AG10803 (cell line): ENCODE measurements around the gene NINJ2.

Experiments used
- DNase-seq: peaks from one replicate; pipeline ENCODE4 v3.0.0; 2010; ENCODE audit warnings: low read depth
- H3K4me3 ChIP-seq: 2 replicates; pipeline ENCODE4 v1.5.1; 2011; ENCODE audit warnings: mild to moderate bottlenecking, low read length, control low read depth
- TF ChIP-seq, protein P1 (sequence below): conservative IDR thresholded peaks from 2 replicates; pipeline ENCODE4 v1.5.1; 2011; ENCODE audit warnings: mild to moderate bottlenecking, low read length, control low read depth, inconsistent platforms

NINJ2 gene

DNA sequence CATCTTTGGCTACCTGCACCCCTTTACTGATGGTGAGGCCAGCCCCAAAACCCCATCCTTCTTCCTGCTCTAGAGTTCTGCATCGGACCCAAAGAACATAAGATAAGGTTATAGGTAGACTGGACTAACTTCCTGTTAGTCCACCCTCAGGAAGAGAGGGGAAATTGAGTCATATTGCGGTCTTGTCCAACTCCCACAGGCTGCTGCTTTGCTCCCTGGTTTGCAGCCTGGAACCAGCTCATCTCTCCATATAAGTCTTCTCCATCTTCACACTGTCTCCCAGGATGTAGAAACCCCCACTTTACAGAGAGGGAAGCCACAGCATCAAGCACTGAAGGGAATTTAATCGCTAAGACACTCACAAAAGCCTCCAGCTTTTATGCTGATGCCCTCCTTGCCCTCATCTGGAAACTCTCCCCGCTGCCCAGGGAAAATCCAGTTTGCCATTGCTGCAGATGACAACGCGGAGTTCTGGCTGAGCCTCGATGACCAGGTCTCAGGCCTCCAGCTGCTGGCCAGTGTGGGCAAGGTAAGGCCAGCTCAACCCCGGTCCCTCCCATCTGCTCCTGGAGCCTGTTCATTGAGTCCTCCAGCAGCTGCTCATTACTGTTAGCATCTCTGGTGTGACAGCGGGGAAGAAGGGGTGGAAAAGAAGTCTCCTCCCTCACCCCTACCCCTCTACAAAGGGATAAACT, 118.2 kb downstream of the NINJ2 start:
- TF ChIP-seq, protein P1, sequence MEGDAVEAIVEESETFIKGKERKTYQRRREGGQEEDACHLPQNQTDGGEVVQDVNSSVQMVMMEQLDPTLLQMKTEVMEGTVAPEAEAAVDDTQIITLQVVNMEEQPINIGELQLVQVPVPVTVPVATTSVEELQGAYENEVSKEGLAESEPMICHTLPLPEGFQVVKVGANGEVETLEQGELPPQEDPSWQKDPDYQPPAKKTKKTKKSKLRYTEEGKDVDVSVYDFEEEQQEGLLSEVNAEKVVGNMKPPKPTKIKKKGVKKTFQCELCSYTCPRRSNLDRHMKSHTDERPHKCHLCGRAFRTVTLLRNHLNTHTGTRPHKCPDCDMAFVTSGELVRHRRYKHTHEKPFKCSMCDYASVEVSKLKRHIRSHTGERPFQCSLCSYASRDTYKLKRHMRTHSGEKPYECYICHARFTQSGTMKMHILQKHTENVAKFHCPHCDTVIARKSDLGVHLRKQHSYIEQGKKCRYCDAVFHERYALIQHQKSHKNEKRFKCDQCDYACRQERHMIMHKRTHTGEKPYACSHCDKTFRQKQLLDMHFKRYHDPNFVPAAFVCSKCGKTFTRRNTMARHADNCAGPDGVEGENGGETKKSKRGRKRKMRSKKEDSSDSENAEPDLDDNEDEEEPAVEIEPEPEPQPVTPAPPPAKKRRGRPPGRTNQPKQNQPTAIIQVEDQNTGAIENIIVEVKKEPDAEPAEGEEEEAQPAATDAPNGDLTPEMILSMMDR = no peak
- DNase-seq = no peak
- no peak overlapping the region for H3K4me3 ChIP-seq

DNA sequence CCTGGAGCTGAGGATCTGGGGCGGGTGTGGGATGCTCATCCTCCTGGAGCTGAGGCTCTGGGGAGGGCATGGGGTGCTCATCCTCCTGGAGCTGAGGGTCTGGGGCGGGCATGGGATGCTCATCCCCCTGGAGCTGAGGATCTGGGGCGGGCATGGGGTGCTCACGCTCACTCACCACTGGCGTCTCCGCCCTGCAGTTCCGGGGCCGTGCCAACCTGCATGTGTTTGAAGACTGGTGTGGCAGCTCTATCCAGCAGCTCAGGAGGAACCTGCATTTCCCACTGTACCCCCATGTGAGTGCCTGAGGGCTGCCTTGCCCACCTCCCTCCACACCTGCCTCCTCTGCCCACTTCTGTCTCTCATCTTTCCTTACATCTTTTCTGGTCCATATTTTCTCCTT, 119.1 kb downstream of the NINJ2 start:
- H3K4me3 ChIP-seq = no peak overlapping the region
- TF ChIP-seq, protein P1 = no peak
- DNase-seq = no peak

DNA sequence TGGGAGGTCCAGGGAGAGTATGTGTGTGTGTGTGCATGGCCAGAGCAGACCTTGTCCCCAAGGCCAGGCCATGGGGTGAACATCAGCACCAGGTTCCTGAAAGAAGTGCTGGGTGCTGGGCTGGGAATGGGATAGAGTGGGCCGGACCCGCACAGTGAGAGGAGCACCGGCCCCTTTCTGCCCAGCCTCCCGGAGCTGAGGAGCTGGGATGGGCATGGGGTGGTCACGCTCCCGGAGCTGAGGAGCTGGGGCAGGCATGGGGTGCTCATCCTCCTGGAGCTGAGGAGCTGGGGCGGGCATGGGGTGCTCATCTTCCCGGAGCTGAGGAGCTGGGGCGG, 120.2 kb downstream of the NINJ2 start:
- H3K4me3 ChIP-seq = no peak overlapping the region
- TF ChIP-seq, protein P1 = no peak
- no peak for DNase-seq

DNA sequence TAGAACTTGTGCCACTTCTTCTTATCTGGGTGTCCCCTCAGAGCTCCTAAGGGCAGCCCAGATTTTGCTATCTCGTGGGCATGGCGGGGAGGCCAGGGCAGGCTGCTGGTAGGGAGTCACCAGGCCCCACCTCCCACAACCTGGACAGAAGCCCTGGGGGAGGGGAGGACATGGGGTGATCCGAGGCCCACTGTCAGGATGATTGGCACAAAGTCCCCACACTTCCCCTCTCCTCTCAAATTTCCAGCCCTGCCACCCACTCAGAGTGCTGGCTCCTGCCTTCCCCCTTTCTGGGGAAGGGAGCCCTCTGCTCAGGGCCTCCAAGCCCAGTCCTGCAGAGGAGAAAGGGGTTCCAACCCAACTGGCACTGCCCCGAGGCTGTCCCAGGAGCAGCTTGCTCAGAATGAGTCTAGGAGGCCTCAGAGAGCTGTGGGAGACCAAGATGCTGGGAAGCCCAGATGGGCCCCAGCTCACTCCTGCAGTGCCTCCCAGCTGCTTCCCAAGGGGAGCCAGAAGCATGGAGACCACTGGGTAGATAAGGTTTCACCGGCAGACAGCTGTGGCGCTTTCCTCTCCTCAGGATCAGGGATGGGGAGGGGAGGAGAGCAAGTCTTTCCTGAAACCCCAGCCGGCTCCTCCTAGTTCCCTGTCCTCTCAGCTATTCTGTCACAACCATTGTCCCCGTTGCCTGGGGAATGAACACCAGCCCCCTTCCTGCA, 120.7 kb downstream of the NINJ2 start:
- DNase-seq = no peak
- no peak overlapping the region for H3K4me3 ChIP-seq
- TF ChIP-seq, protein P1 = no peak

DNA sequence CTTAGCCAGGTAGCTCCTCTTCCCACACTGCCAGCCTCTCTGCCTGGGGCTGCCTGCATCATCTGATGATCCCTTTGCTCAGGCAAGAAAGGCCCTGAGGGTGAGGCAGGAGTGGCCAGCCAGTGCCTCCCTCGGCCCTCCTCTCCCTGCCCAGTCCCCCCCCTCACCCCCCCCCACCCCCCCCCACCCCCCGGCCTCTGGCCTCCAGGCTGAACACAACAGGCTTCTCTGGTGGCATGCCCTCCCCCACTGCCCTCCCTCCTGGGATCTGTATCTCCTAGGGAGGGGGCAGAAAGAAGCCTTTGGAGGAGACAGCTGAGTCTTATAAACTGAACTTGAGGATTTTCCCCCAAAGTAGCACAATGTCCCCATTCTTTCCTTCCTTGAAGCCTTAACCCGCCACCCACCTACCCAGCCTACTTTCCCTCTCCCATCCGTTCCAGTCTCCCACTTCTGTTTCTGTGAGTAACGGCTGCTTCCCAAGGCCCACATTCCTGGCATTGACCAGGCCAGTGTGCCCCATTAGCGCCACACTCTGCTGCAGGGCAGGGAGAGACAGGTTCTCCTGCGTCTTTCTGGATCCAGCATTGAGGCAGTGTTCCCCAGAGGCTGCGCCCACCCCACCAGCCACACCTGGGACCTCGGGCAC, 121.4 kb downstream of the NINJ2 start:
- DNase-seq = no peak
- H3K4me3 ChIP-seq = no peak overlapping the region
- TF ChIP-seq, protein P1 = no peak

DNA sequence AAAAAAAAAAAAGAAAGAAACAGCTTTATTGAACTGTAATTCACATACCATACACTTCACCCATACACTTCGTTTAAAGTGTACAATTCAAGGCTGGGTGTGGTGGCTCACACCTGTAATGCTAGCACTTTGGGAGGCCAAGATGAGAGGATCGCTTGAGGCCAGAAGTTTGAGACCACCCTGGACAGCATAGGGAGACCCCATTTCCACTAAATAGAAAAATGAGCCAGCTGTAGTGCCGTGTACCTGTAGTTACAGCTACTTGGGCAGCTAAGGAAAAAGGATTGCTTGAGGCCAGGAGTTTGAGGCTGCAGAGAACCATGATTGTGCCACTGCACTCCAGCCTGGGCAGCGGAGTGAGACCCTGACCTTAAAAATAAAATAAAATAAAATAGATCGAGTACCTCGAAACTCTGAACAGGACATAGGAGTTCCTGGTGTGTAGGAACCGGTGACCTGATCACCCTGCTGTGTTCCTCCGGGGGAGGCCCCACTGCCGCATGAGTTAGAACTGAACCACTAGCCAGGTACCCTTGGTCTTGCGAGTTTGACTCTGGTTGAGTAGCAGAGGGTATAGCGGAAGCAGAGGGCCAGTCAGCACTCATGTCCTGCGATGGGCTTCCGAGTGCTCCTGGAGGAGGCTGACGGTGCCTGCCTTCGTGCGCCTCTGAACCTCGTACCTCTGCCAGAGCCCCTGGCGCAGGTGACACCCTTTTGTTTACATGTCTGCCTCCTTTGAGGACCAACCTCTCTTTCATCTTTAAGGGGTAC, 123.5 kb downstream of the NINJ2 start:
- DNase-seq = no peak
- TF ChIP-seq, protein P1 = no peak
- no peak overlapping the region for H3K4me3 ChIP-seq
